Measurements from ENCODE around the gene CFP. TPM values are rescaled to one million over a fixed set of nuclear protein-coding genes. Genes with fewer than 3 reads are reported as not detected.
A peak's percentile ranks its signal among the peaks of the same experiment; 100 is the strongest.

The CFP gene
- polyA plus RNA-seq, 1 of the 3 experiments (the other 2 are of a cell fraction): 0.03 TPM

- TF ChIP-seq PBX3 (IDR thresholded peaks at IDR 0.05) (peak; percentile 71), MXI1 (IDR thresholded peaks at IDR 0.05; ENCODE audit: low read depth, low read length) (no peak; the same call in 1 of the 2 replicates), FOSL2 (IDR thresholded peaks at IDR 0.05; ENCODE audit: borderline replicate concordance, low read depth) (peak; percentile 65; the same call in 1 of the 2 replicates), RCOR1 (IDR thresholded peaks at IDR 0.05; ENCODE audit: low read length) (no peak)
These were observed 47.7 kb downstream of the CFP start, which contains the start of gene TIMP1 (continued) for GRCh38 chrX:47581731-47582647.

DNA sequence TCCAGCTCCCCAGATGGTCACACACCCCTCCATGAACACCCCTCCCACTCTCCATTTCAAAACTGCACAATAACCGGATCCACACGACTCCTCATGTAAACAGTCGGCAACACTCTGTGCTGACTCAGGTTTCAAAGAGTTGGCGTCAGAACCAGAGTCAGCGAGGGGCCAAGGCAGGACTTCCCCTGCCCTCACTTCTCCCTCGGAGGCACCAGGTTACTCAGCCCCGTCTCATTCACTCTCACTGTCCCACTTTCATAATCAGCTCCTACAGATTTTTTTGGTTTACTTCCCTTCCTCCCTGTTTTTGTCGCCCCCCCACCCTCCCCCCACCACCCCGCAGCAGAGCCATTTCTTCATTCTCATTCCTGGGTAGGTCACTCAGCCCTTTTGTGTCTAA lies 50.2 kb downstream of the CFP start:
- 27% methylated on average over 9 of the region's 9 CpGs for WGBS (ENCODE audit: low lambda C conversion rate)
- H2AFZ ChIP-seq (ENCODE audit: low read depth): no peak overlapping the region

More for the DNA sequence above, 50.2 kb downstream of the CFP start:
- H3K4me3 ChIP-seq (ENCODE audit: low read depth in 2 of 2, low read length in 1 of 2): no peak overlapping the region
- peaks cover 13% of the 10 kb centered on the region; the same call in 1 of the 2 replicates for H3K79me2 ChIP-seq (ENCODE audit: insufficient read depth)
- H3K36me3 ChIP-seq (replicated peaks in 1 of 2; ENCODE audit: control insufficient read depth in 1 of 2, insufficient read depth in 2 of 2, low read length in 1 of 2): no peaks in the 10 kb centered on the region
- TF ChIP-seq JUND (IDR thresholded peaks at IDR 0.05) (no peak), SMC3 (IDR thresholded peaks at IDR 0.05; ENCODE audit: low read depth, low read length) (no peak), PBX3 (IDR thresholded peaks at IDR 0.05) (no peak), EZH2phosphoT487 (IDR thresholded peaks at IDR 0.05; ENCODE audit: borderline replicate concordance, low read depth) (no peak), CHD2 (IDR thresholded peaks at IDR 0.05; ENCODE audit: low read length, partially characterized antibody) (no peak), RXRA (IDR thresholded peaks at IDR 0.05; ENCODE audit: borderline replicate concordance, low read depth) (no peak), EP300 (IDR thresholded peaks at IDR 0.05; ENCODE audit: borderline replicate concordance in 1 of 2, low read depth in 1 of 2, low read length in 1 of 2) (no peak), NFIC (IDR thresholded peaks at IDR 0.05; ENCODE audit: borderline replicate concordance) (no peak), FOXM1 (IDR thresholded peaks at IDR 0.05; ENCODE audit: low read depth) (no peak), ZBTB33 (IDR thresholded peaks at IDR 0.05; ENCODE audit: borderline replicate concordance, low read depth) (no peak), FOXJ3 (CRISPR knock-in tag; IDR thresholded peaks at IDR 0.05) (no peak), CTCF (IDR thresholded peaks at IDR 0.05) (no peak)
- no peaks in the 10 kb centered on the region for H3K9me3 ChIP-seq
- POLR2A ChIA-PET: no interaction called here
- no peaks in the 10 kb centered on the region for H4K20me1 ChIP-seq (ENCODE audit: insufficient read depth)
- H3K4me2 ChIP-seq: no peak overlapping the region
- peaks cover 8% of the 10 kb centered on the region for H3F3A ChIP-seq (replicated peaks; ENCODE audit: insufficient read depth)
- no peak overlapping the region for H3K9ac ChIP-seq
- peaks cover 0 to 2% of the 10 kb centered on the region in 2 experiments; a peak in 1 of 4 replicates for H3K4me1 ChIP-seq (ENCODE audit: control insufficient read depth in 1 of 2, insufficient read depth in 2 of 2, low read depth in 1 of 2, low read length in 1 of 2)
- no peak for DNase-seq
- H3K27me3 ChIP-seq (ENCODE audit: insufficient read depth): no peaks in the 10 kb centered on the region; the same call in 1 of the 2 replicates
- no peaks in the 10 kb centered on the region for H3K9me2 ChIP-seq
- no peak overlapping the region for H3K27ac ChIP-seq (ENCODE audit: low read depth in 2 of 2, low read length in 1 of 2)
- CTCF ChIA-PET: no interaction called here
